Measurements from ENCODE around the gene C1QTNF7.

- TF ChIP-seq CTCF (IDR thresholded peaks at IDR 0.05) (no peak), POLR2A (IDR thresholded peaks at IDR 0.05) (no peak)
Measured at GRCh38 chr4:15458616-15459015, 30.8 kb downstream of the C1QTNF7 start.
